HG02852 (cell line): ENCODE data around the gene UBAP1.
"Not testable (repeated sequence)": the region's sequence is repeated elsewhere in the genome, so short reads cannot be mapped to it uniquely, and the experiment has no call there.

Experiments used
- ATAC-seq: cut with Tn5 transposase; IDR thresholded peaks from one replicate; pipeline ENCODE4 v1.9.1; 2021; ENCODE audit warnings: mild to moderate bottlenecking, moderate library complexity; ENCODE audit not compliant: unreplicated experiment

UBAP1 gene

GRCh38 chr9:34179213-34180136, 632 bp downstream of the UBAP1 start:
- ATAC-seq: no peak

DNA sequence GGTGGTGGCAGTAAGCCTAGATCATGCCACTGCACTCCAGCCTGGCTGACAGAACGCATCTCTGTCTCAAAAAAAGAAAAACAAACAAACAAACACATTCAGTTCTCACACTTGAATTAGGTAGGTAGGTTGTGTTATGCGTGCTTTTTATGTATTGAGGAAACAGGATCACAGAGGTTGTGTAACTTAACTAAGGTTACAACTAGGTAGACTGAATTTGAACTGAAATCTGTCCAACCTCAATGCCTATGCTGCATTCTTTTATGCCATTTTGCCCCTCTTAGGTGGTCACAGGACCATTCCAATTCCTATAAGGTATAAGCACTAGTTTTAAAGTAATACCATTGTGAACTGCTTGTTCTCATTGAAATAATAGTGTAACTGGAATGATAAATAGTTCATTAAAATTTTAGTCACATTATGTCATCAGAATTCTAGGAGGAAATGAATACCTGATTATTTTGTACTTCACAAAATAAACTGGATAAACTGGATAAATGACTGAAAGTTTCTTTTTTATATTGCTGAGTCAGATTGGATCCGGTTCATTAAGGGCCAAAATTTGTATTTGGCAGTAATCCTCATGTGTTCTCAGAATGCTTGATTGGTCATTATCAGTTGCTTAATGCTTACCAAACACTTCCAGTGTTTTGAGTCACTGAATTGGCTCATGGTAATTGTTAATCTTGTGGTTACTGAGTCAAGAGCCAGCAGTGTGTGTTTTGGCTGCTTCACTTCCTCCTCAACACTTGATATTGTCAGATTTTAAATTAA, 7.1 kb downstream of the UBAP1 start:
- ATAC-seq: no peak

DNA sequence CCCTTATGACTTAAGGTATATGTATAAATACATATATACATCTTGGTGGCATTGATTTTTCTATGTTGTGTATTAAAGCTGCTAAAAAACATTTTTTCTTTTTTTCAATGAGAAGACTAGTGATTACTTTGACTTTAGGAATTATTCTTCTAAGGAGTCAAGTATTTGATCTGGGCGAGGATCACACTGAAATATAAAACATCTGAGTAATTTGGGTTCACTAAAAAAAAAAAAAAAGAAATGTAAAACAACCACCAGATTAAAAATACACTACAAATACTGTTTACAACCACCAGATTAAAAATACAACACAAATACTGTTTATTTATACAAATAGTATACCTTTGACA, 9.0 kb downstream of the UBAP1 start:
- no peak for ATAC-seq

DNA sequence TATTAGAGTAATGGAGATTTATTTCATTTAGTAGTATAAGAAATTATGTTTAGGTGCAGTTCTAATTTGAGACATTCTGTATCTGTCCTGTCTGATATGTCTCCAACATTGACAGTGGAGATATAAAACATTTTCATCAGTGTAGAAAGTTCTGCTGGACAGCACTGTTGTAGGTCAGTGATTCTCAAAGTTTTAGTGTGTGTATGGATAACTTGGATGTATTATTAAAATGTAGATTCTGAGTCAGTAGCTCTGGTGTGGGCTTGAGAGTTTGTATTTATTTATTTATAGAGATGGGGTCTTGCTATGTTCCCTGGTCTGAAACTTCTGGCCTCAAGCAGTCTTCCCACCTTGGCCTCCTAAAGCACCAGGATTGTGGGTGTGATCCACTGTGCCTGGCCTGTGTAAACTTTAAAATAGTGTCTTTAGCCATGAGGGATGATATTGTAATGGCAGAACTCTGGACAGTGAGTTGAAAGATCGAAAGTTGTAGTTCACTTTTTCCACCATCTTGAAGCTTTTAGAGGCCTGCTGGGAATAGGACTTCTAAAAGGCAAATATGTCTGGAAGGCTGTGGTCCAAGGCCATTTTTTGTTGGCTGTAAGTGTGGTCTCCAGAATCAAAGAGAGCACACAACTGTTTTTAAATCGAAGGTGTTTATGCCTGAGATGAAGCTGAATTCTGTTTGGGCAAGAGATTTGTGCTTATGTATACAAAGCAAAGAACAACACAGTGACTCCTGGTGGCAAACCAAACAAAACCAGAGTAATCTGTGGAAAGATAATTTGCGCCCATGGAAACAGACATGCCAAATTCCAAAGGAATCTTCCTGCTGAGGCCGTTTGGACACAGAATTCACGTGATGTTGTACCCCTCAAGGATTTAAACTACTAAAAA, 12.4 kb downstream of the UBAP1 start:
- no peak for ATAC-seq

- ATAC-seq: no peak
Observed at GRCh38 chr9:34195143-34195542, 16.3 kb downstream of the UBAP1 start.

DNA sequence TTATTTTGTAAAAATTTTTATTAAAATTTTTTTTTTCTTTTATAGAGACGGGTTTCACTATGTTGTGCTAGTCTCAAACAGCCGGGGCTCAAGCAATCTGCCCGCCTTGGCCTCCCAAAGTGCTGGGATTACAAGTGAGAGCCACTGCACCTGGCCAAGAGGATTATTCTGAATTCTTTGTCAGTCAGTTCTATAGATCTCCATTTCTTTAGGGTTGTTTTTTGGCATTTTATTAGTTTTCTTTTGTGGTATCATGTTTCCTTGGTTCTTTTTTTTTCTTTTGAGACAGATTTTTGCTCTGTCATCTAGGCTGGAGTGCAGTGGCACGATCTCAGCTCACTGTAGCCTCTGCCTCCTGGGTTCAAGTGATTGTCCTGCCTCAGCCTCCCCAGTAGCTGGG, 18.4 kb downstream of the UBAP1 start:
- ATAC-seq: not testable (repeated sequence)

DNA sequence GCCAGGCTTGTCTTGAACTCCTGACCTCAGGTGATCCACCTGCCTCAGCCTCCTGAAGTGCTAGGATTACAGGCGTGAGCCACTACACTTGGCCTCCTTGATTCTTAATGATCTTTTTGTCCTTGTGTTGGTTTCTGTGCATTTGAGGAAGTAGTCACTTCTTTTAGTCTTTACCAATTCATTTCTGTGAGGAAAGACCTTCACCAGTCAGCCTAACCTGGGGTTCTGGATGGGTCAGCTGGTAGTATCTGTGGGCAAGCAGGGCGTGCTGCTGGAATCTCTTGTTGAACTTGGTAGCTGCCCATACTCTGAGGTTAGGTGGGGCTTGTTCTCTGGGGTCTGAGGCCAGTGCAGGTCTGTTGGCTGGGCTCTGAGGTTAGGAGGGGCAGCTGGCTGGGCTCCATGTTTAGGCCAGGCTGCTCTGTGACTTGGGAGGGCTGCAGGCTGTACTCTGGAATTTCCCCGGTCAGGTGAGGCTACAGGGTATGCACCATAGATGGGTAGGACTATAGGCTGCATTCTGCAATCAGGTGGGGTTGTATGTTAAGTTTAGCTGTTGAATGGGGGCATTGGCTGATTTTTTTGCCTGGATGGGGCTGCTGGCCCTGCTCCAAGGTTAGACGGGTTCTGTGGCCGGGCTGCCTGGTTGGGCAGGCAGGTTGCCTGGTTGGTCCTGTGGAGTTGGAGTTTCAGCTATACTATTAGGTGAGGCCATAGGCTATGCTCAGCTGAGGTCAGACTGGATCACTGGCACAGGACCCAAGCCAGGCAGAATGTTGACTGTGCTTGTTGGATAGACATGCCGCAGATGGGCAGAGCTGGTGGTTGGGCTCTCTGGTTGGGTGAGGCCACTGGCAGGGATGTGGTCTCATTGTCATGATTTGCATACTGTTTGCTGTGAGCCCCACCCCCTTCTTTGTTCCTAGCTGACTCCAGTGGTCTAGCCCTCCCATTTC, 19.2 kb downstream of the UBAP1 start:
- ATAC-seq: no peak

DNA sequence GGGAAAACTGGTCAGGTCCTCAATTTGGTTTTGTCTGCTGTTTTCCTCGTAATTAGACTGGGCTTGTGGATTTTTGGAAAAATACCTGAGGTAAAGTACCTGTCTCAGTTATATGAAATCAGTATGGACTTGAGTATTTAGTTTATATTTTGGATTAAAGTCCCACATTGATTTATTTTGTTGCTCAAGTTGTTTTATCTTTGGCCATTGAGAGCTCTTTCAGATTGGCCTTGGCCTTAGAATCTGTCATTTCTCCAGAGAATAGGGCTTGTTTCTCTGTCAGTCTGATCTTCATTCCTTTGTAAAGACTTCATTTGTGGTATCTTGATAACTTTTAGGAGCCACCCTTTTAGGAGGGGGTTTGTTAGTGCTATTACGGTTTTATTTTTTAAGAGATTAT, 21.2 kb downstream of the UBAP1 start:
- ATAC-seq: no peak

- ATAC-seq: no peak
Observed at GRCh38 chr9:34203275-34203991, 24.6 kb downstream of the UBAP1 start.

- no peak for ATAC-seq
Observed at GRCh38 chr9:34203992-34204635, 25.3 kb downstream of the UBAP1 start.

- no peak for ATAC-seq
Observed at GRCh38 chr9:34205102-34205501, 26.3 kb downstream of the UBAP1 start.

DNA sequence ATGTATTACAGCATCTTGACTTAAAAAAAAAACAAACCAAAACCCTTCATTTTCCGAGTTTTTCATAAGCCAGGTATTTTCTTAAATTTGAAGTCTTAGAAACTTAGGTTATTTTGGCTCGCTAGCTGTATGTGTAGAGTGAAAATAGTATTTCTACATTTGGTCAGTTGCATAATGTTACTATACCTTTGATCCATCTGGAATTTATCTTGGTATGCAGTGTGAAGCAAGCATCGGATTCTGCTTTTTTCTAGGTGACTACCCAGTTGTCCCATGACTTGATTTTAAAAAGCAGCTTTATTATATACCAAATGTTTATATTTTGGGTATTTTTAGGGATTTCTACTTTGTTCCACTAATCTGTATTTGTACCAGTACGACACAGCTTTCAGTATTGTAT, 27.7 kb downstream of the UBAP1 start:
- no peak for ATAC-seq

DNA sequence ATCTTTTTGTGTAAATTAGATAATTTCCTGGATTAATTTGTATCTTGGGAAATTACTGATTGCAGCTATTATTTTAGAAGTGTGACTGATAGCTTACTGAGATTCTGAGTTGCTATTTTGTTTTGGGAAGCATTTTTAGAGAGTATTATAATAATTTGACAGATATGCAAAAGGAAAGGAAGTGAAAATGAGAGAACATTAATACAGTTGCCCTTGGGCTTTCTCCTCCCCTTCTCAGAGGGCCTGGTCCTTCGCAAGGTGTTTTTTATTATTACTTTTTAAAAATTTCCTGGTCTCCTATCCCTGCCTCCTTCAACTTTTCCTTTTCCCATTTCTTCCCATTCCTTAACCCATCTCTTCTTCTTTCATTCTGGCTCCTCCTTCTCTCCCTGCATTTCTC, 32.6 kb downstream of the UBAP1 start:
- ATAC-seq: no peak

DNA sequence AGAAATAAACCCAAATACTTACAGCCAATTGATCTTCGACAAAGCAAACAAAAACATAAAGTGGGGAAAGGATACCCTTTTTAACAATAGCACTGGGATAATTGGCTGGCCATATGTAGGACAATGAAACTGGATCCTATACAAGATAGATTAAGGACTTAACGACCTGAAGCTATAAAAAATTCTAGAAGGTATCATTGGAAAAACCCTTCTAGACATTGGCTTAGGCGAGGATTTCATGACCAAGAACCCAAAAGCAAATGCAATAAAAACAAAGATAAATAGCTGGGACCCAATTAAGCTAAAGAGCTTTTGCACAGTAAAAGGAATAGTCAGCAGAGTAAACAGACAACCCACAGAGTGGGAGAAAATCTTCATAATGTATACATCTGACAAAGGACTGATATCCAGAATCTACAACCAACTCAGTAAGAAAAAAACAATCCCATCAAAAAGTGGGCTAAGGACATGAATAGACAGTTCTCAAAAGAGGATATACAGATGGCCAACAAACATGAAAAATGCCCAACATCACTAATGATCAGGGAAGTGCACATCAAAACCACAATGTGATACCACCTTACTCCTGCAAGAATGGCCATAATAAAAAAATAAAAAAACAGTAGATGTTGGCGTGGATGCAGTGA, 35.6 kb downstream of the UBAP1 start:
- ATAC-seq: not testable (repeated sequence)

DNA sequence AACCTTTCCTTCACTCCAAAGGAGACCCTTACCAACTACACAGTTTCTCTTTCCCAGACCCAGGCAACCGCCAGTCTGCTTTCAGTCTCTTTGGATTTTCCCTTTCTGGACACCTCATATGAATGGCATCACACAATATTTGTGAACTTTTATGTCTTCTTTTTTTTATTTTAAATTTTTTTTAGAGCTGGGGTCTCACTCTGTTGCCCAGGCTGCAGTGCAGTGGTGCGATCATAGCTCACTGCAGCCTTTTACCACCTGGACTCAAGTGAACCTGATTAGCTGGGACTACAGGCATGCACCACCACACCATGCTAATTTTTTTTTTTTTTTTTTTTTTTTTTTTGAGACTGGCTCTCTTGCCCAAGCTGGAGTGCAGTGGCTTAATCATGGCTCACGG, 37.5 kb downstream of the UBAP1 start:
- ATAC-seq: no peak

DNA sequence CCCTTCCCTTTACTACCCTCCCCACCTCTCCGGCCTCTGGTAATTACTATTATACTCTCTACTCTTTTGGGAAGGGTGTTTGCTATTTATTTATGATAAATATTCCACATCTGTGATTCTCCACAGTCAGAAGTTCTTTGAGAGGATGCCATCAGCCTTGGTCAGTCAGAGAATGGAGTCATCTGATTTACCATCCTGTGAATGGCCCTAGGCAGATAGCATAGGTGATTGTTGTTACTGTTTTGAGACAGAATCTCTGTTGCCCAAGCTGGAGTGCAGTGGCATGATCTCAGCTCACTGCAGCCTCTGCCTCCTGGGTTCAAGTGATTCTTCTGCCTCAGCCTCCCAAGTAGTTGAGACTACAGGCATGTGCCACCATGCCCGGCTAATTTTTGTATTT, 38.2 kb downstream of the UBAP1 start:
- not testable (repeated sequence) for ATAC-seq

- no peak for ATAC-seq
Observed at GRCh38 chr9:34218446-34218845, 39.6 kb downstream of the UBAP1 start.

- ATAC-seq: no peak
Observed at GRCh38 chr9:34219421-34219820, 40.6 kb downstream of the UBAP1 start.
